H9 (cell line): ENCODE results near the gene MAST4. TPM values are rescaled to one million over a fixed set of nuclear protein-coding genes. Genes with fewer than 3 reads are reported as not detected.

Experiments
- DNase-seq: peaks from one replicate; pipeline ENCODE4 v3.0.0-alpha.2; 2017
- H2AFZ ChIP-seq: one replicate; pipeline ENCODE4 v1.6.1; 2013; ENCODE audit warnings: mild to moderate bottlenecking, low read length, control low read depth, moderate library complexity
- H2AK5ac ChIP-seq: 2 replicates; pipeline ENCODE4 v1.6.1; 2013; ENCODE audit warnings: low read length, control low read depth, mixed read lengths; ENCODE audit not compliant: insufficient read length
- H2BK120ac ChIP-seq: one replicate; pipeline ENCODE4 v1.6.1; 2013; ENCODE audit warnings: low read depth, mild to moderate bottlenecking, low read length, control low read depth, inconsistent platforms; ENCODE audit not compliant: poor library complexity, severe bottlenecking
- H2BK12ac ChIP-seq: 2 replicates; pipeline ENCODE4 v1.6.1; 2013; ENCODE audit warnings: low read length, control low read depth, mixed read lengths, low read depth; ENCODE audit not compliant: insufficient read length
- H2BK15ac ChIP-seq: 2 replicates; pipeline ENCODE4 v1.6.1; 2013; ENCODE audit warnings: low read depth, low read length, control low read depth
- H2BK20ac ChIP-seq: one replicate; pipeline ENCODE4 v1.6.1; 2013; ENCODE audit warnings: low read depth, mild to moderate bottlenecking, low read length, control low read depth, inconsistent platforms; ENCODE audit not compliant: poor library complexity, severe bottlenecking
- H2BK5ac ChIP-seq: 2 replicates; pipeline ENCODE4 v1.6.1; 2013; ENCODE audit warnings: low read length, control low read depth, mixed read lengths; ENCODE audit not compliant: insufficient read length
- H3K14ac ChIP-seq: 2 replicates; pipeline ENCODE4 v1.6.1; 2013; ENCODE audit warnings: low read length, control low read depth; ENCODE audit not compliant: insufficient read depth
- H3K18ac ChIP-seq: 2 replicates; pipeline ENCODE4 v1.6.1; 2013; ENCODE audit warnings: low read depth, mild to moderate bottlenecking, mixed read lengths, low read length, control low read depth; ENCODE audit not compliant: insufficient read length
- H3K23ac ChIP-seq: 2 replicates; pipeline ENCODE4 v1.6.1; 2013; ENCODE audit warnings: low read length, control low read depth, mixed read lengths, low read depth; ENCODE audit not compliant: insufficient read length
- H3K23me2 ChIP-seq: 2 replicates; pipeline ENCODE4 v1.6.1; 2013; ENCODE audit warnings: low read depth, mild to moderate bottlenecking, mixed read lengths, low read length, control low read depth; ENCODE audit not compliant: insufficient read length, poor library complexity, severe bottlenecking
- H3K27ac ChIP-seq: 2 replicates; pipeline ENCODE4 v1.5.1; 2013; ENCODE audit warnings: low read length, control low read depth, mixed read lengths, low read depth; ENCODE audit not compliant: insufficient read length
- H3K27me3 ChIP-seq: 2 replicates; pipeline ENCODE4 v1.6.1; 2013; ENCODE audit warnings: low read length, control low read depth, inconsistent platforms; ENCODE audit not compliant: insufficient read depth
- H3K4ac ChIP-seq: 2 replicates; pipeline ENCODE4 v1.6.1; 2013; ENCODE audit warnings: low read depth, mild to moderate bottlenecking, control low read depth, inconsistent platforms, low read length, moderate library complexity
- H3K4me1 ChIP-seq: 2 replicates; pipeline ENCODE4 v1.6.1; 2013; ENCODE audit warnings: low read length, control low read depth, inconsistent platforms; ENCODE audit not compliant: insufficient read depth
- H3K4me2 ChIP-seq: 2 replicates; pipeline ENCODE4 v1.6.1; 2013; ENCODE audit warnings: low read length, control low read depth, mixed read lengths; ENCODE audit not compliant: insufficient read length, insufficient read depth
- H3K56ac ChIP-seq: 2 replicates; pipeline ENCODE4 v1.6.1; 2013; ENCODE audit warnings: low read depth, mild to moderate bottlenecking, mixed read lengths, low read length, control low read depth; ENCODE audit not compliant: insufficient read length
- H3K79me1 ChIP-seq: 2 replicates; pipeline ENCODE4 v1.6.1; 2013; ENCODE audit warnings: low read depth, mild to moderate bottlenecking, moderate library complexity, low read length, control low read depth, inconsistent platforms; ENCODE audit not compliant: insufficient read depth, poor library complexity, severe bottlenecking
- H3K79me2 ChIP-seq: 2 replicates; pipeline ENCODE4 v1.6.1; 2013; ENCODE audit warnings: low read length, control low read depth, inconsistent platforms; ENCODE audit not compliant: insufficient read depth
- H3K9ac ChIP-seq: 2 replicates; pipeline ENCODE4 v1.6.1; 2013; ENCODE audit warnings: low read length, control low read depth, mixed read lengths; ENCODE audit not compliant: insufficient read length; ENCODE audit errors: extremely low read depth
- H3K9me3 ChIP-seq: one replicate; pipeline ENCODE4 v1.6.1; 2013; ENCODE audit warnings: low read depth, low read length, inconsistent platforms; ENCODE audit not compliant: control insufficient read depth
- H3T11ph ChIP-seq: one replicate; pipeline ENCODE4 v1.6.1; 2013; ENCODE audit warnings: mild to moderate bottlenecking, low read length, control low read depth, inconsistent platforms
- H4K20me1 ChIP-seq: one replicate; pipeline ENCODE4 v1.6.1; 2013; ENCODE audit not compliant: control insufficient read depth, insufficient read length, insufficient read depth
- H4K5ac ChIP-seq: 2 replicates; pipeline ENCODE4 v1.6.1; 2013; ENCODE audit warnings: low read depth, mild to moderate bottlenecking, mixed read lengths, low read length, control low read depth; ENCODE audit not compliant: insufficient read length
- H4K8ac ChIP-seq: replicated peaks from 2 replicates; pipeline ENCODE4 v1.6.1; 2013; ENCODE audit warnings: low read length, control low read depth, mixed read lengths, low read depth; ENCODE audit not compliant: insufficient read length
- H4K91ac ChIP-seq: 2 replicates; pipeline ENCODE4 v1.6.1; 2013; ENCODE audit warnings: low read depth, mild to moderate bottlenecking, moderate library complexity, mixed read lengths, low read length, control low read depth; ENCODE audit not compliant: insufficient read length
- H3K27ac Mint-ChIP-seq, 3 experiments: 2 replicates in 2 of 3; 3 replicates in 1 of 3; pipeline ENCODE4 v1.8.0; 2020 to 2021; ENCODE audit warnings: mixed read lengths in 3 of 3, mild to moderate bottlenecking in 1 of 3, moderate library complexity in 1 of 3
- H3K27me3 Mint-ChIP-seq: 2 replicates; pipeline ENCODE4 v1.8.0; 2021; ENCODE audit warnings: low read depth, mild to moderate bottlenecking, moderate library complexity, mixed read lengths
- H3K36me3 Mint-ChIP-seq, 3 experiments: 2 replicates in 2 of 3; 3 replicates in 1 of 3; pipeline ENCODE4 v1.8.0; 2020 to 2021; ENCODE audit warnings: low read depth in 3 of 3, mixed read lengths in 3 of 3; ENCODE audit not compliant: insufficient read depth in 1 of 3
- H3K4me1 Mint-ChIP-seq, 2 experiments: 2 replicates each; pipeline ENCODE4 v1.8.0; 2020; ENCODE audit warnings: mixed read lengths in 2 of 2
- H3K4me3 Mint-ChIP-seq, 2 experiments: 2 replicates in 1 of 2; 3 replicates in 1 of 2; pipeline ENCODE4 v1.8.0; 2020 to 2021; ENCODE audit warnings: mild to moderate bottlenecking in 2 of 2, mixed read lengths in 2 of 2, moderate library complexity in 1 of 2
- H3K9me3 Mint-ChIP-seq, 2 experiments: 2 replicates in 1 of 2; 3 replicates in 1 of 2; pipeline ENCODE4 v1.8.0; 2020; ENCODE audit warnings: mild to moderate bottlenecking in 2 of 2, mixed read lengths in 2 of 2, moderate library complexity in 1 of 2
- CTCF ChIP-seq: fragments of 200-600 bp; sonication (generic); conservative IDR thresholded peaks from 3 replicates; pipeline ENCODE4 v1.8.0; 2021; ENCODE audit warnings: antibody characterized with exemption, mild to moderate bottlenecking
- total RNA-seq: library from RNA; stranded (reverse); gene quantifications from 2 replicates; pipeline ENCODE4 v1.2.1, GENCODE V29; 2021

The MAST4 gene
- total RNA-seq, 1 experiment from 2014 or later: 3.7 TPM

DNA sequence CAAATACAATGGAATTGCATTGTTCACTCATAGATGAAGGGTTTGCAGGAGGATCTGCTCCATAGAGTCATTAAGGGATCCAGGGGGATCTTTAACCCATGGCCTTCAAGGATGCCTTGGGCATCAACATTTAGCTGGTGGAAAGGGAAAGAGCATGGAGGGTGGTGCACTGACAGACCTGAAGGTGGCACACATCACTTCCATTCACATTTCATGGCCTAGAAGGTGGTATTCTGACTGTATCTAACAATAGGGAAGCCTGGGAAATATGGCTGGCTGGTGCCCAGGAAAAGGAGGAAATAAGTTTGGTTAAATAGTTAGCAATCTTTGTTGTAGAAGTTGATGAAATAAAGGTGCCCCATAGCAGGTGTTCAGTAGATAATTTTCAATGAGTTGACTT lies 370.2 kb downstream of the MAST4 start:
- Histone ChIP-seq H3K23ac (no peak overlapping the region), H2AFZ (no peak overlapping the region), H2BK120ac (no peak overlapping the region), H2BK20ac (no peak overlapping the region), H3K27ac (no peak overlapping the region), H4K91ac (no peak overlapping the region), H4K20me1 (no peaks in the 10 kb centered on the region), H3K9ac (no peak overlapping the region), H2BK12ac (no peak overlapping the region), H3K79me1 (no peaks in the 10 kb centered on the region), H3K4me1 (no peaks in the 10 kb centered on the region), H3K4ac (no peak overlapping the region), H3K4me2 (no peak overlapping the region), H3K27me3 (no peaks in the 10 kb centered on the region), H3K79me2 (no peaks in the 10 kb centered on the region), H4K8ac (no peak overlapping the region), H3T11ph (no peak overlapping the region), H4K5ac (no peak overlapping the region), H2AK5ac (no peak overlapping the region), H2BK15ac (no peak overlapping the region), H2BK5ac (no peak overlapping the region), H3K14ac (no peak overlapping the region), H3K18ac (no peak overlapping the region), H3K23me2 (no peaks in the 10 kb centered on the region), H3K9me3 (no peaks in the 10 kb centered on the region), H3K56ac (no peak overlapping the region)
- H3K27ac Mint-ChIP-seq: no peak overlapping the region
- TF ChIP-seq CTCF: peak; percentile 18; the same call in 1 of the 3 replicates
- no peaks in the 10 kb centered on the region for H3K36me3 Mint-ChIP-seq
- no peaks in the 10 kb centered on the region for H3K9me3 Mint-ChIP-seq
- H3K4me3 Mint-ChIP-seq: no peak overlapping the region
- DNase-seq: no peak
- no peaks in the 10 kb centered on the region for H3K27me3 Mint-ChIP-seq
- H3K4me1 Mint-ChIP-seq: peaks cover 6 to 7% of the 10 kb centered on the region in 2 experiments
